Stimulated activated CD4-positive, alpha-beta T cell treated with anti-CD3 and anti-CD28 coated beads, Interleukin-15, amount 100 ng/mL, for 48 hours (primary cell): Measurements from ENCODE around the gene MOCOS.

Experiments used
- DNase-seq, 2 donors: peaks; one replicate each; pipeline ENCODE4 v3.0.0-alpha.2; 2020; ENCODE audit warnings: low read depth in 2 of 2

The MOCOS gene

GRCh38 chr18:36305375-36305774 lies 118.1 kb downstream of the MOCOS start:
- DNase-seq: no peak

GRCh38 chr18:36307513-36307912 lies 120.2 kb downstream of the MOCOS start:
- no peak for DNase-seq

- DNase-seq: no peak
Measured at GRCh38 chr18:36308711-36309435, 121.6 kb downstream of the MOCOS start.

GRCh38 chr18:36309436-36310391 lies 122.4 kb downstream of the MOCOS start:
- no peak for DNase-seq

- DNase-seq: no peak
Measured at GRCh38 chr18:36311026-36311570, 123.8 kb downstream of the MOCOS start.

GRCh38 chr18:36312806-36313395 lies 125.6 kb downstream of the MOCOS start:
- no peak for DNase-seq

GRCh38 chr18:36314098-36314497 lies 126.8 kb downstream of the MOCOS start:
- DNase-seq: no peak

GRCh38 chr18:36314754-36315153 lies 127.5 kb downstream of the MOCOS start:
- DNase-seq: no peak

GRCh38 chr18:36315736-36316135 lies 128.4 kb downstream of the MOCOS start:
- DNase-seq: no peak

GRCh38 chr18:36316246-36316645 lies 128.9 kb downstream of the MOCOS start:
- DNase-seq: no peak
